ENCODE measurements around the gene IKZF4.
"Not testable (repeated sequence)": the region's sequence is repeated elsewhere in the genome, so short reads cannot be mapped to it uniquely, and the experiment has no call there.

IKZF4 gene

DNA sequence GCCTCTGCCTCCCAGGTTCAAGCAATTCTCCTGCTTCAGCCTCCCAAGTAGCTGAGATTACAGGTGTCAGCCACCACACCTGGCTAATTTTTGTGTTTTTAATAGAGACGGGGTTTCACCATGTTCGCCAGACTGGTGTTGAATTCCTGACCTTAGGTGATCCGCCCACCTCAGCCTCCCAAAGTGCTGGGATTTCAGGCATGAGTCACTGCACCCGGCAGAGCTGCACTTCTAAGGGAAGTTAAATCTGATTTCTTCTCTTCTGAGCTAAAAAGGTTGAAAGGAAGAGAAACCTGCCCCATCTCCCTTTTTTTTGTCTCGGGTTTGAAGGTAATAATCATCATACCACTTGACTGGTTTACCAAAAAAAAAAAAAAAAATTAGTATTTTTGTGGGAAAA, 39.0 kb upstream of the IKZF4 start:
- H2AFZ ChIP-seq (ENCODE audit: low read length); H3K27ac ChIP-seq (replicated peaks; ENCODE audit: low read length); H3K4me2 ChIP-seq (ENCODE audit: insufficient read depth, low read length, poor library complexity, severe bottlenecking); H2BK12ac ChIP-seq (ENCODE audit: low read length); H3K14ac ChIP-seq (ENCODE audit: low read length); H3K23ac ChIP-seq (ENCODE audit: low read depth, low read length, poor library complexity); H2BK5ac ChIP-seq (ENCODE audit: low read length); H3K4me3 ChIP-seq (ENCODE audit: low read length in 2 of 2); H2BK15ac ChIP-seq (ENCODE audit: low read length); H3K4ac ChIP-seq (ENCODE audit: low read length); DNase-seq (ENCODE audit: low spot score); H2BK120ac ChIP-seq (ENCODE audit: low read depth, low read length); H3K4me1 ChIP-seq (ENCODE audit: control insufficient read depth in 2 of 2, insufficient read depth in 1 of 2, low read depth in 1 of 2, low read length in 2 of 2); H3K9me3 ChIP-seq (replicated peaks in 1 of 2; ENCODE audit: control insufficient read depth in 2 of 2, insufficient read depth in 1 of 2, low read depth in 1 of 2, low read length in 2 of 2); H3K79me1 ChIP-seq (ENCODE audit: low read depth, low read length); H3K27me3 ChIP-seq (ENCODE audit: control insufficient read depth in 3 of 3, insufficient read depth in 3 of 3, low read depth in 1 of 3, low read length in 3 of 3); H2AK5ac ChIP-seq (ENCODE audit: low read depth, low read length); H3K9ac ChIP-seq (ENCODE audit: low read depth, low read length, poor library complexity); H4K8ac ChIP-seq (ENCODE audit: low read depth, low read length); H4K91ac ChIP-seq (ENCODE audit: low read depth, low read length, poor library complexity); H3K18ac ChIP-seq (ENCODE audit: low read length): not testable (repeated sequence)
- WGBS, 2 donors (ENCODE audit: extremely low coverage in 2 of 2, insufficient read length in 2 of 2, insufficient replicate concordance in 1 of 2) = no CpG with 5 or more reads among the region's 5 CpGs
- peaks cover 14 to 89% of the 10 kb centered on the region in 2 donors for H3K36me3 ChIP-seq (replicated peaks in 1 of 2; ENCODE audit: control insufficient read depth in 2 of 2, insufficient read depth in 2 of 2, low read length in 2 of 2)

- no peak overlapping the region for H4K8ac ChIP-seq (ENCODE audit: low read depth, low read length)
- H3K23ac ChIP-seq (ENCODE audit: low read depth, low read length, poor library complexity) = no peak overlapping the region
- no peak overlapping the region for H2AK5ac ChIP-seq (ENCODE audit: low read depth, low read length)
- H3K9ac ChIP-seq (ENCODE audit: low read depth, low read length, poor library complexity) = no peak overlapping the region
- H2AFZ ChIP-seq (ENCODE audit: low read length) = no peak overlapping the region
- H3K27ac ChIP-seq (replicated peaks; ENCODE audit: low read length) = no peak overlapping the region
- H3K14ac ChIP-seq (ENCODE audit: low read length) = no peak overlapping the region
- H2BK5ac ChIP-seq (ENCODE audit: low read length) = no peak overlapping the region
- DNase-seq (ENCODE audit: low spot score) = no peak
- no peak overlapping the region for H4K91ac ChIP-seq (ENCODE audit: low read depth, low read length, poor library complexity)
- H2BK12ac ChIP-seq (ENCODE audit: low read length) = no peak overlapping the region
- no peak overlapping the region for H3K18ac ChIP-seq (ENCODE audit: low read length)
- no peak overlapping the region for H2BK15ac ChIP-seq (ENCODE audit: low read length)
- no peak overlapping the region for H3K4me3 ChIP-seq (ENCODE audit: low read length in 2 of 2)
- no peaks in the 10 kb centered on the region for H3K4me1 ChIP-seq (ENCODE audit: control insufficient read depth in 2 of 2, insufficient read depth in 1 of 2, low read depth in 1 of 2, low read length in 2 of 2)
- no peak overlapping the region for H2BK120ac ChIP-seq (ENCODE audit: low read depth, low read length)
- H3K4me2 ChIP-seq (ENCODE audit: insufficient read depth, low read length, poor library complexity, severe bottlenecking) = no peak overlapping the region
- no peak overlapping the region for H3K4ac ChIP-seq (ENCODE audit: low read length)
- no peaks in the 10 kb centered on the region for H3K27me3 ChIP-seq (ENCODE audit: control insufficient read depth in 3 of 3, insufficient read depth in 3 of 3, low read depth in 1 of 3, low read length in 3 of 3)
- WGBS, 2 donors (ENCODE audit: extremely low coverage in 2 of 2, insufficient read length in 2 of 2, insufficient replicate concordance in 1 of 2) = no CpG with 5 or more reads among the region's 3 CpGs
- H3K9me3 ChIP-seq (replicated peaks in 1 of 2; ENCODE audit: control insufficient read depth in 2 of 2, insufficient read depth in 1 of 2, low read depth in 1 of 2, low read length in 2 of 2) = no peaks in the 10 kb centered on the region
- peaks cover 4% of the 10 kb centered on the region for H3K79me1 ChIP-seq (ENCODE audit: low read depth, low read length)
- H3K36me3 ChIP-seq (replicated peaks in 1 of 2; ENCODE audit: control insufficient read depth in 2 of 2, insufficient read depth in 2 of 2, low read length in 2 of 2) = peaks cover 16 to 89% of the 10 kb centered on the region in 2 donors
Observed at GRCh38 chr12:55982319-55982936, 38.4 kb upstream of the IKZF4 start.

- Histone ChIP-seq H3K9me3 (replicated peaks in 1 of 2; ENCODE audit: control insufficient read depth in 2 of 2, insufficient read depth in 1 of 2, low read depth in 1 of 2, low read length in 2 of 2) (no peaks in the 10 kb centered on the region), H3K27ac (replicated peaks; ENCODE audit: low read length) (no peak overlapping the region), H2BK15ac (ENCODE audit: low read length) (no peak overlapping the region), H3K27me3 (ENCODE audit: control insufficient read depth in 3 of 3, insufficient read depth in 3 of 3, low read depth in 1 of 3, low read length in 3 of 3) (no peaks in the 10 kb centered on the region), H4K8ac (ENCODE audit: low read depth, low read length) (no peak overlapping the region), H4K91ac (ENCODE audit: low read depth, low read length, poor library complexity) (no peak overlapping the region), H3K23ac (ENCODE audit: low read depth, low read length, poor library complexity) (no peak overlapping the region), H2AFZ (ENCODE audit: low read length) (no peak overlapping the region), H3K4me2 (ENCODE audit: insufficient read depth, low read length, poor library complexity, severe bottlenecking) (no peak overlapping the region), H3K4ac (ENCODE audit: low read length) (no peak overlapping the region), H3K4me3 (ENCODE audit: low read length in 2 of 2) (no peak overlapping the region), H3K18ac (ENCODE audit: low read length) (no peak overlapping the region), H2BK120ac (ENCODE audit: low read depth, low read length) (no peak overlapping the region), H2BK5ac (ENCODE audit: low read length) (no peak overlapping the region), H3K9ac (ENCODE audit: low read depth, low read length, poor library complexity) (no peak overlapping the region), H3K14ac (ENCODE audit: low read length) (no peak overlapping the region), H2AK5ac (ENCODE audit: low read depth, low read length) (no peak overlapping the region), H2BK12ac (ENCODE audit: low read length) (no peak overlapping the region), H3K4me1 (ENCODE audit: control insufficient read depth in 2 of 2, insufficient read depth in 1 of 2, low read depth in 1 of 2, low read length in 2 of 2) (no peaks in the 10 kb centered on the region), H3K79me1 (ENCODE audit: low read depth, low read length) (peaks cover 2% of the 10 kb centered on the region), H3K36me3 (replicated peaks in 1 of 2; ENCODE audit: control insufficient read depth in 2 of 2, insufficient read depth in 2 of 2, low read length in 2 of 2) (peaks cover 15 to 91% of the 10 kb centered on the region in 2 donors)
- WGBS, 2 donors (ENCODE audit: extremely low coverage in 2 of 2, insufficient read length in 2 of 2, insufficient replicate concordance in 1 of 2) = no CpG with 5 or more reads among the region's 4 CpGs
- no peak for DNase-seq (ENCODE audit: low spot score)
Observed at GRCh38 chr12:55983232-55983842, 37.5 kb upstream of the IKZF4 start.

DNA sequence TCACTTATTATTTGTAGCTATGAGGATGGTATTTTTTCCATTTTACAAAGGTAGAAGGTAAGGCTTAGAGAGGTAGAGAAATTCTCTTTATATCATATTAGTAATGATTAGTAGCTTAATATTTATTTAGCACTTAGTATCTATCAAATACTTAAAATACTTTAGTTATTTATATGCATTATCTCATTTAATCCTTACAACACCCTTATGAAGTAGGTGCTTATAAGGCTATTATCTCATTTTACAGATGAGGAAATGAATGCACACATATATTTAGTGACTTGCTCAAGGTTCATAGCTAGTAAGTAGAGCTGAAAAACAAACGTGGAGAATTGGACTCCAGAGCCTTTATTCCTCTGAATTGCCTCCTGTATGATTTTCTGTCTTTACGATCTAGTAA, 36.0 kb upstream of the IKZF4 start:
- Histone ChIP-seq H2AK5ac (ENCODE audit: low read depth, low read length) (no peak overlapping the region), H2BK12ac (ENCODE audit: low read length) (no peak overlapping the region), H2BK15ac (ENCODE audit: low read length) (no peak overlapping the region), H3K27me3 (ENCODE audit: control insufficient read depth in 3 of 3, insufficient read depth in 3 of 3, low read depth in 1 of 3, low read length in 3 of 3) (no peaks in the 10 kb centered on the region), H3K79me1 (ENCODE audit: low read depth, low read length) (peaks cover 2% of the 10 kb centered on the region), H3K9ac (ENCODE audit: low read depth, low read length, poor library complexity) (no peak overlapping the region), H2BK5ac (ENCODE audit: low read length) (no peak overlapping the region), H4K8ac (ENCODE audit: low read depth, low read length) (no peak overlapping the region), H3K4ac (ENCODE audit: low read length) (no peak overlapping the region), H3K18ac (ENCODE audit: low read length) (no peak overlapping the region), H3K4me1 (ENCODE audit: control insufficient read depth in 2 of 2, insufficient read depth in 1 of 2, low read depth in 1 of 2, low read length in 2 of 2) (no peaks in the 10 kb centered on the region), H3K27ac (replicated peaks; ENCODE audit: low read length) (no peak overlapping the region), H3K14ac (ENCODE audit: low read length) (no peak overlapping the region), H3K9me3 (replicated peaks in 1 of 2; ENCODE audit: control insufficient read depth in 2 of 2, insufficient read depth in 1 of 2, low read depth in 1 of 2, low read length in 2 of 2) (no peaks in the 10 kb centered on the region), H3K23ac (ENCODE audit: low read depth, low read length, poor library complexity) (no peak overlapping the region), H2AFZ (ENCODE audit: low read length) (no peak overlapping the region), H2BK120ac (ENCODE audit: low read depth, low read length) (no peak overlapping the region), H3K4me3 (ENCODE audit: low read length in 2 of 2) (no peak overlapping the region), H3K4me2 (ENCODE audit: insufficient read depth, low read length, poor library complexity, severe bottlenecking) (no peak overlapping the region), H3K36me3 (replicated peaks in 1 of 2; ENCODE audit: control insufficient read depth in 2 of 2, insufficient read depth in 2 of 2, low read length in 2 of 2) (peaks cover 19 to 92% of the 10 kb centered on the region in 2 donors), H4K91ac (ENCODE audit: low read depth, low read length, poor library complexity) (no peak overlapping the region)
- no peak for DNase-seq (ENCODE audit: low spot score)
- WGBS, 2 donors (ENCODE audit: extremely low coverage in 2 of 2, insufficient read length in 2 of 2, insufficient replicate concordance in 1 of 2) = no CpG with 5 or more reads among the region's 2 CpGs

Data from neuronal stem cell (in vitro differentiated cells).